SKM-1 (cell line): Measurements from ENCODE around the gene LAMTOR3.
A peak's percentile ranks its signal among the peaks of the same experiment; 100 is the strongest.

ENCODE experiments used
- DNase-seq: peaks from one replicate; lab custom pipeline; 2025; ENCODE audit not compliant: unreplicated experiment; lab: John Stamatoyannopoulos, UW

LAMTOR3 gene

DNA sequence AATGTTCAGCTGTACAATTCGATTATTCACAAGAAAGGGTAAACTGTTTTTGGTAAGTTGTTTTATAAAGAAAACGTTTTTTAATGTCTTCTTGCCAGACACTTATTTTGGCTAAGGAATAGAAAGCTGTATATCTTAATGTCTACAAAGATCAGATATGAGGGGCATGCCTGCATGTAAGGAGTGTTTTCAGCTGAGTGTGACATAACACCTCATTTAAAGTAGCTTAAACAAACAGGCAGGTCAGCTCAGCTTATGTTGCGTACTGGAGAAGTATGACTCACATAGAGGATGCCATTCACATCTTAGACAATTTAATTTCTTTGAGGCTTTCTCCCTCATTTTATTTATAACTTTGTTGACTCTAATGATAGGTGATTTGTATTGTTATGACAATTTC lies 30.4 kb downstream of the LAMTOR3 start:
- DNase-seq, result no peak

DNA sequence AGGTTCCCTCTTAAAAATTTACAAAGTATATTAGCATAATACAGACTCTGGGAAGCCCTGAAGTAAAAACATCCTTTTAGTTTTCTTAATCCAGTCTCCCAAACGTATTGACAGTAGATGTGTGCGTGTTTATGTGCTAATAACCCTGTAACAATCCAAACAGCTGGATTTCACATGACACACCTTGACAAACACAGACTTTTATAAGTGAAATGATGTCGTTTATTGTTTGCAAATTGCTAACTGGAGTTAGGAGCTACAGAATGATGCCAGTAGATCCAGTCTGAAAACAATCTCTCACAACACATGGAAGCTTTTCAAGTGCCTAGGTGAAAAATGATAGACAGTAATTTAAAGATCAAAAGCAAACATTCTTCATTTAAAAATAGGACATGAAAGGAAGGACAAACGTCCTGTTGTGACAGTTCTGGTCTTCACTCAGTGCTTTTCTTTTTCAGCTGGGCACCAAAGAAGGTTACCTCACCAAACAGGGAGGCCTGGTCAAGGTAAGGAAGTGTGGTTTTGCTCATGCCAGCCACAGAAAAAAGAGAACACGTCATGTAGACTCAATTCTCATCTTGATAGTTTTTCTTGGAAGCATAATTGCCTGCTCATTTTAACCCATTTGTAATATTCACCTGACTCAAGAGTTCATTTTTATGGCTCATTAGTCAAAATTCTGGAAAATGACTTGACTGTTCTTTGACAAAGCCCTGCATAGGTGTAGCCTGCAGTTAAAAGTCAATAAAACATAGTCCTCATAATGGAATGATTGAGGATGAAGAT lies 32.9 kb downstream of the LAMTOR3 start:
- peak; percentile 38 for DNase-seq

- DNase-seq, result no peak
Observed at GRCh38 chr4:99860521-99860920, 33.7 kb downstream of the LAMTOR3 start.

- DNase-seq, result no peak
Observed at GRCh38 chr4:99859618-99860017, 34.6 kb downstream of the LAMTOR3 start.

DNA sequence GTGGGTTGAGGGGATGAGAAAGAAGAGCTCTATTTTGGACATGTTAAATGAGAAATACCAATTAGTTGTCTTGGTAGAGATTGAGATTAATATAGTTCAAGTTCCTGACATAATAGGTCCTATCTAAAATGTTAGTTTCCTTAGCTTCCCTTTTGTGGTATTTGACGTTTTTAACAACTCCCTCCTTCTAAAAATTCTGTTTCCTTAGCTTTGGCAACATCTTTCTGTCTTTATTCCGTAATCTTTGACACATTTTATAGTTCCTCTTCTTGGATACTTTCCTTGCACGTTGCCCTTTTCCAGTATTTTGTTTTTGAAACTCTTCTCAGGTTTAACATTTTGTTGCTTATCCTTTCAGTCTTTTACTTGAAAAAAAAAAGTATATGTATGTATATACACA lies 36.9 kb downstream of the LAMTOR3 start:
- DNase-seq, result peak; percentile 82

DNA sequence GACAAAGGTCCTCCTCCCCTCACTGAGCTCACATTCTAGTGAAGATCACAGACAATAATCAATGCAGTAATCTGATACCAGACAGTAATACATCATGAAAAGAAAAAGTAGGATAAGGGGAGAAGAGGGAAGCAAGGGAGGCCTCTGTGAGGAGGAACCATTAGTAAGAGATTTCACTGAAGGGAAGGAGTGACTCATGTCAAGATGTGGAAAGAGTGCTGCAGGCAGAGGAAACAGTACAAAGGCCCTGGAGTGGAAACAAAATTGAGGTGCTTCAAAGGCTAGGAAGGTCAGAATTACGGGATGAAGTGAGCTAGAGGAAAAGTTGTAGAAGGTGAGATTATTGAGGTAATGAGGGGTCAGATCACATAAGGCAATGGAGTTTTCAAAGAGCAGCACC lies 38.1 kb downstream of the LAMTOR3 start:
- peak; percentile 93 for DNase-seq

- DNase-seq, result peak; percentile 89
Observed at GRCh38 chr4:99855678-99856077, 38.5 kb downstream of the LAMTOR3 start.

DNA sequence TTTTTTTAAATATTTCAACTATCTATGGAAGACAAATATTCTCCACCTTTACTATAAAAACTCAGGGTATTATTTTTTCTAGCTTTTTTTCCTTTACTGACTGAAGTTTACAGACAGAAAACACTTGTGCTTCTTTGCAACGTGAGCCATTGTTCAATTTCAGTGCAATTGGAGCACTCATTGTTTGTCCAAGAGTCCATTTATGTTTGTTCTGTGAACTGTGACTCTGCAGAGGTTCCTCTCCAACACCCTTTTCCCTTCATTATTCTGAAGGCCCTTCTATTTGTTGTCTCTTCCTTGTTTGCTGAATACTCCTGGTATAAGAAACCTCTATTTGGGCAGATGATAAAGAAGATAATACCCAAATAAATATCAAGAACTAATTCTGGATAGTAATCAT lies 40.2 kb downstream of the LAMTOR3 start:
- no peak for DNase-seq

- DNase-seq, result no peak
Observed at GRCh38 chr4:99853190-99853589, 41.0 kb downstream of the LAMTOR3 start.

DNA sequence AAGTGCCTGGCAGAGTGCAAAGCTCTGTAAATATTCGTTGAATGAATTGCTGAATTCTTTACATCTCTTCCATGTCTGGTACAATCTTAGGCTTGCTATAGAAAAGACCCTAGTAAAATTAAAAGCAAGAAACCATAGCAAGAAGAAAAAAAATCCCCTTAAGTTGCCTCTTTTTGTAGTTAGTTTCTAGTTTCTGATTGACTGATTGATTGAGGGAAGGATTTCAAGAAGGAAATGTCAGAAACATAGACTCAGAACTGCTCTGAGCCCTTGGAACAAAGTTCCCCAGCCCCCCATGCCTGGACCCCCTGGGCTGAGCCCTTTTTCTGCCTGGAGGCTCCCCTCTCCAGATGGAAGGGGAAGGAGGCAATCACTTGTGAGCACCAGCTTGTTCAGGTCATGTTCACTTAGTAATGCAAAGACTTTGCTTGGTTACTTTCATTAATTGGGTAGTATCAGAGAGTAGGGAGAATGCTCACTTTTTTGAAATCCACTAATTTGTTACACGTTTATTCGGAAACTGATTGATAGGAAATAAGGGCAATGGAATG lies 42.0 kb downstream of the LAMTOR3 start:
- DNase-seq, result no peak

GRCh38 chr4:99848591-99849001 lies 45.6 kb downstream of the LAMTOR3 start:
- no peak for DNase-seq

DNA sequence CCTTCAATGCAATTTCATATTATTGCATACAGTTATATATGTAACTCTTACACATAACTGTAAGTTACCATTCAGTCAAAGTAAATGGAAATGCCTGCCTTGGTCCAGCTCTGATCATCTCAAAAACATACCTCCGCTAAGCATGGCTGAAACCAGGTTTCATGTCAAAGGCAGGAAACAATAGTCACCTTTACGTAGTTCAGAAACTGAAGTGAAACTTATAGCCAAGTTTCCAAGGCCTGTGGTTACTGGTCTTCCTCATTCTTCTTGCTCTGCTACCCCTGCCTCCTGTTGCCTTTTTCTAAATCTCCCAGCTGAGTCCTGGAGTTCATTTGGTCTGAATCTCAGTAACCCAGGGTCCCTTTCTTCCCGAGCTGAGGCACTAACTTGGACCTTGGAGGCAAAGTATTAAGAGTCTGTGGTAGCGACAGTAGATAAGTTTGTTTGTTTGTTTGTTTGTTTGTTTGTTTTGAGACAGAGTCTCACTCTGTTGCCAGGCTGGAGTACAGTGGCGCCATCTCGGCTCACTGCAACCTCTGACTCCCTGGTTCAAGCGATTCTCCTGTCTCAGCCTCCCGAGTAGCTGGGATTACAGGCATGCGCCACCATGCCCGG lies 46.8 kb downstream of the LAMTOR3 start:
- peak; percentile 67 for DNase-seq

GRCh38 chr4:99846891-99847290 lies 47.3 kb downstream of the LAMTOR3 start:
- DNase-seq, result no peak

- DNase-seq, result no peak
Observed at GRCh38 chr4:99845708-99846469, 48.3 kb downstream of the LAMTOR3 start.

DNA sequence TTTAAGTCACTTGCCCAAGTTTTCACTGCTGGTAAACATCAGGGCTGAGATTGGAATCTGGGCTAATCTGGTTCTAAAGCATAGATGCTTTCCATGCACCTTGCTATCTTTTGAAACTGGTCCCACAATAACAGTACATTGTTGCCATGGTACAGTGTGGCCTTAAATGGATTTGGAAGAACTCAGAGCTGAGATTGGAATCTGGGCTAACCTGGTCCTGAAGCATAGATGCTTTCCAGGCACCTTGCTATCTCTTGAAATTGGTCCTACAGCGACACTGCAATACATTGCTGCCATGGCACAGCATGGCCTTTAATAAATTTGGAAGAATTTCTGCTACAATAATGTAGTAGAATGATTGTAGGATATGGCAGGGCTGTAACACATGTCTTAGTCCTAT lies 49.0 kb downstream of the LAMTOR3 start:
- no peak for DNase-seq

GRCh38 chr4:99844048-99844447 lies 50.2 kb downstream of the LAMTOR3 start:
- no peak for DNase-seq

DNA sequence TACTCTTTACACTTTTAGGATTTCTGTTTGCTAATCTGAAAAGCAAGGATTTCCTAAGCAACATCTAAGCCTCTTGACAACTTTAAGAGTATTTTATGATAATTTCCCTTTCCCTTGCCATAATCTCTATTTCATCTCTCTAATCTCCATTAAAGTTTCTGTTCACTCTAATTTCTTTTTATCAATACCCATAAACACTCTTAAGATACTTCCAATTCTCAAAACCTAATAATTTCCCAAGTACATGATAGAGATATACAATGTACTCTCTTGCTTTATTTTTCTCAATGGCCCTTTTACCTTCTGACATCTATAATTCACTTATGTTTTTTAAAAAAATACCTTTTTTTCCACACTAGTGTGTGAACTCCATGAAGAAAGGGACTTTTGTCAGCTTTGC lies 50.8 kb downstream of the LAMTOR3 start:
- no peak for DNase-seq

DNA sequence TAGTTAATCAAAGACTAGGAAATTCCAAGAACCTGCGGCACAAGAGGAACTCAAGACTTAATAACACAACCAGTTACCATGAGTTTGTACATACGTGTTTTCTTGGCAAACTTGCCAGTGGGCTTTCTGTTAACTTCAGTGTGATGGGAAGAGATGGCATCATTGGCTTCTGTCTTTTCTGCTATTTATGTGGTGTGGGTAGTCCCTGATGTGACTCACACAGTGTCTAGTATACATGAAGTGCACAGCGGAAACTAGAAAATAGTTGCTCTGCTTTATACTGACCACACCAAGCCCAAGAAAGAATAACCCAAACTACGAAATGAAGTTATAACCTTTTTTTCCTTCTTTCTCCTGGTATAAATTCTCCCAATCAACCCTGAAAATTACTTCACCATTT lies 53.1 kb downstream of the LAMTOR3 start:
- no peak for DNase-seq

- DNase-seq, result no peak
Observed at GRCh38 chr4:99838927-99839326, 55.3 kb downstream of the LAMTOR3 start.

DNA sequence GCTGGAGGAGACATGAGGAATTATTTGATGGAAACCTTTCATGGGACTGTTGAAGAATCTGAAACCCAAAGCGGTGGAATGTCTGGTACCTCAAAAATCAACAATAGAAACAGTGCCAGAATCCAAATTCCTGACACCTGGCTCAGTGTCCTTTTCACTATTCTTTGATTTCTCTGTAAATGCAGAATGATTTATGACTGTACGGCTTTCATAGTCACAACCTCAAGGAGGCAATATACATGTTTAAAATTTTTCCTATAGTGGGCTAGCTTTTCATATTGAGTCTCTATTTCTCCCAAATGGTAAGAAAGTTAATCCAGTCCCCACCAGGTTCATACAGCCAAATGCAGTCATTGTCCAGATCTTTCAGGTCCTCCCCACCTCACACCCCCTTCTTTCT lies 58.3 kb downstream of the LAMTOR3 start:
- DNase-seq, result no peak

DNA sequence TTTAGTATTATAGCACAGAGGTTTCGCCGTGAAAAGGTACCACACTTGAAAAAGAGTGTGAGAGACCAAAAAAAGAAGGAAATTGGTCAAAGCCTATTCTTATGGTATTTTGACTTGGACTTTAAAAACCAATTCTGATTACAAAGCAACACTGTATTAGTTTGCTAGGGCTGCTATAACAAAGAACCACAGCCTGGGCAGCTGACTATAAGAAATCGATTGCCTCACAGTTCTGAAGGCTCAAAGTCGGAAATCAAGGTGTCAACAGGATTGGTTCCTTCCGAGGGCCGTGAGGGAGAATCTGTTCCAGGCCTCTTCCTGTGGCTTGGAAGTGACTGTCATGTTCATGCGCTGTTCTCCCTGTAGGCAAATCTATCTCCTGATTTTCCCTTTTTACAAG lies 59.7 kb downstream of the LAMTOR3 start:
- DNase-seq, result no peak

DNA sequence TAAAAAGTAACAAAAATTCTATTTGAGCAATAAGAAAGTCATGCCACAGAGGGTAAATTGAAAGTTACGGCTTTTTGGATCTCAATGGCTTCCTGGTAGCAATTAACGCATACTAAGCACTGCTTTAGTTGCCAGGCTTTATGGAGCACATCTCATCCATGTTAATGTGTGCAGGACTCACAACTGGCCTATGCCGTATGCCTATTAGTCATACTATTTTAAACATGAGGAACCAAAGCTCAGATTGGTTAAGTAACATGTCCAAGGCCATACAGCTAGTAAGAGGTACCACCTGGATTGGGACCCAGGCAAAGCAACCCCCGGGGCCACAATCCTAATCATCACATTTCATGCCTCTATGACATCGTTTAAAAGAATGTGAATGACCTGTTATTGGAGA lies 60.5 kb downstream of the LAMTOR3 start:
- no peak for DNase-seq
